OCI-LY7 (cell line): ENCODE data around the gene UBA5. TPM values are rescaled to one million over a fixed set of nuclear protein-coding genes. Genes with fewer than 3 reads are reported as not detected.
"Not testable (repeated sequence)": the region's sequence is repeated elsewhere in the genome, so short reads cannot be mapped to it uniquely, and the experiment has no call there.

Experiments
- Bru-seq: library from RNA; stranded (reverse); fragments of 400-500 nt; gene quantifications from one replicate; lab custom pipeline; 2021; lab: Mats Ljungman, UMichigan
- BruChase-seq, 2 experiments: library from RNA; stranded (reverse); fragments of 400-500 nt; gene quantifications; one replicate each; lab custom pipeline; 2021; lab: Mats Ljungman, UMichigan
- BruUV-seq: library from RNA; stranded (reverse); fragments of 400-500 nt; replicated peaks from 2 replicates; lab custom pipeline; 2021; lab: Mats Ljungman, UMichigan
- CTCF ChIA-PET: fragments of 300-600 bp; sonication (Branson Sonifier 250); formaldehyde crosslinking; loops from one replicate; lab custom pipeline; 2022; ENCODE audit warnings: antibody characterized with exemption; ENCODE audit not compliant: unreplicated experiment; lab: Charles Lee
- POLR2A ChIA-PET: fragments of 300-600 bp; sonication (Branson Sonifier 250); formaldehyde crosslinking; loops from one replicate; lab custom pipeline; 2022; ENCODE audit warnings: antibody characterized with exemption; lab: Charles Lee
- DNase-seq: peaks from one replicate; pipeline ENCODE4 v3.0.0-alpha.2; 2015; ENCODE audit warnings: low spot score
- H2AFZ ChIP-seq: fragments of 200-600 bp; sonication (generic), shearing (Covaris generic); 2 replicates; pipeline ENCODE4 v1.6.1; 2014; ENCODE audit warnings: mild to moderate bottlenecking, antibody characterized with exemption, low read length, moderate library complexity
- H3K27ac ChIP-seq: fragments of 200-600 bp; sonication (generic); 2 replicates; pipeline ENCODE4 v1.5.1; 2014; ENCODE audit warnings: mixed run types, low read depth, mild to moderate bottlenecking, moderate library complexity, low read length, inconsistent platforms; ENCODE audit not compliant: poor library complexity, severe bottlenecking
- H3K36me3 ChIP-seq: fragments of 200-600 bp; sonication (generic); 2 replicates; pipeline ENCODE4 v1.6.1; 2014; ENCODE audit warnings: mild to moderate bottlenecking, antibody characterized with exemption, low read length, moderate library complexity, mixed read lengths; ENCODE audit not compliant: insufficient read depth
- H3K4me1 ChIP-seq: fragments of 200-600 bp; sonication (generic); 2 replicates; pipeline ENCODE4 v1.5.1; 2014; ENCODE audit warnings: mild to moderate bottlenecking, low read length; ENCODE audit not compliant: insufficient read depth, poor library complexity, severe bottlenecking
- H3K4me2 ChIP-seq: fragments of 200-600 bp; sonication (generic); 2 replicates; pipeline ENCODE4 v1.6.1; 2014; ENCODE audit warnings: mild to moderate bottlenecking, low read length
- H3K4me3 ChIP-seq: fragments of 200-600 bp; sonication (generic); 2 replicates; pipeline ENCODE4 v1.5.1; 2014; ENCODE audit warnings: mild to moderate bottlenecking, low read depth, low read length; ENCODE audit not compliant: poor library complexity, severe bottlenecking
- H3K79me2 ChIP-seq: fragments of 200-600 bp; sonication (generic); 2 replicates; pipeline ENCODE4 v1.6.1; 2016; ENCODE audit warnings: low read depth, mild to moderate bottlenecking, low read length, moderate library complexity, mixed read lengths; ENCODE audit not compliant: insufficient read depth
- H3K9me2 ChIP-seq: fragments of 200-600 bp; sonication (generic); 2 replicates; pipeline ENCODE4 v1.6.1; 2016; ENCODE audit warnings: mild to moderate bottlenecking, low read length, mixed read lengths; ENCODE audit not compliant: insufficient read depth
- H3K9me3 ChIP-seq: fragments of 200-600 bp; sonication (generic); 2 replicates; pipeline ENCODE4 v1.6.1; 2014; ENCODE audit warnings: mild to moderate bottlenecking, mixed run types, low read length, mixed read lengths
- H4K20me1 ChIP-seq: fragments of 200-600 bp; sonication (generic); 2 replicates; pipeline ENCODE4 v1.6.1; 2014; ENCODE audit warnings: mild to moderate bottlenecking, antibody characterized with exemption, low read length, moderate library complexity, mixed read lengths; ENCODE audit not compliant: insufficient read depth
- CTCF ChIP-seq: fragments of 200-600 bp; sonication (generic); conservative IDR thresholded peaks from 2 replicates; pipeline ENCODE4 v1.5.1; 2014; ENCODE audit warnings: mild to moderate bottlenecking, antibody characterized with exemption, low read length, moderate library complexity, mixed read lengths
- EZH2phosphoT487 ChIP-seq: fragments of 200-600 bp; sonication (generic); IDR thresholded peaks from 2 replicates; pipeline ENCODE4 v1.6.1; 2018; ENCODE audit warnings: low read depth, borderline replicate concordance, mild to moderate bottlenecking, mixed run types, antibody characterized with exemption, low read length, moderate library complexity, mixed read lengths
- intact Hi-C: fragments of 100-400 bp; cut with micrococcal nuclease; formaldehyde crosslinking; loops from one replicate; pipeline ENCODE4 v1.10.0; 2022; ENCODE audit not compliant: unreplicated experiment
- long read RNA-seq: library from polyadenylated mRNA; stranded (forward); transcript quantifications from one replicate; pipeline ENCODE4 v2.0.0, GENCODE V29; 2022
- total RNA-seq, 2 experiments: library from RNA; depleted of rRNA in 1 of 2; stranded (reverse); fragments of >200 nt in 1 of 2; shearing (Covaris generic) in 1 of 2; gene quantifications; 2 replicates each; pipeline ENCODE4 v1.2.3, GENCODE V29; 2014 to 2022

Gene UBA5
- total RNA-seq (2014; rRNA removed; shearing (Covaris generic)): 47.5 and 60.8 TPM in 2 replicates
- 44.6 and 45.2 TPM in 2 replicates for total RNA-seq (2022)
- percentile 81 among the genes with signal in this experiment for Bru-seq, nascent RNA
- percentile 80 among the genes with signal in this experiment for BruChase-seq, experiment 1, labeled RNA remaining after a 6-hour chase
- percentile 93 among the genes with signal in this experiment for BruChase-seq, experiment 2, labeled RNA remaining after a 2-hour chase
- long read RNA-seq, transcript UBA5-202 (12 exons, 3,705 nt): major isoform, 103 of 118 reads
- long read RNA-seq, partial matches to known transcripts: 6 of 118 reads
- long read RNA-seq, other reads (novel, unspliced or antisense): 9 of 118 reads

- no TSS peak for BruUV-seq
- Histone ChIP-seq H3K36me3 (peaks cover 13% of the 10 kb centered on the region; the same call in 1 of the 2 replicates), H3K79me2 (peaks cover 70% of the 10 kb centered on the region), H4K20me1 (peaks cover 19% of the 10 kb centered on the region; the same call in 1 of the 2 replicates), H3K9me3 (no peaks in the 10 kb centered on the region), H3K4me1 (peaks cover 24% of the 10 kb centered on the region), H3K27ac (peak within 1 kb of the TSS; percentile 56), H3K4me2 (peak within 1 kb of the TSS; percentile 91), H2AFZ (peak within 1 kb of the TSS; percentile 94), H3K4me3 (peak within 1 kb of the TSS; percentile 78), H3K9me2 (no peaks in the 10 kb centered on the region)
- ChIA-PET POLR2A (interaction anchor here (0.6 to 3.2 kb wide), 10 partner anchors 10 to 1773 kb away, joined by 3 to 19 read pairs (median 3); partner anchors contain the start of gene CDV3), CTCF (interaction anchor here (1.3 kb wide), 1 partner anchor 124 kb away, joined by 4 read pairs; no protein-coding TSS in a partner anchor)
- intact Hi-C loops: loop anchor here (1.0 kb wide), 1 partner anchor 62 kb away; the partner anchor contains the start of gene NPHP3
- no peak for TF ChIP-seq EZH2phosphoT487
- TF ChIP-seq CTCF: no peak
- peak; percentile 81 for DNase-seq
Measured at GRCh38 chr3:132660052-132660810, at the start of gene UBA5. UBA5 (plus strand) TSS chr3:132660329; CDS start chr3:132660538, 209 bp downstream.

GRCh38 chr3:132615301-132615700 is 44.8 kb upstream of the UBA5 start:
- H4K20me1 ChIP-seq, H3K79me2 ChIP-seq, H2AFZ ChIP-seq, CTCF ChIA-PET, H3K27ac ChIP-seq, H3K9me2 ChIP-seq, BruUV-seq, H3K4me3 ChIP-seq, H3K4me1 ChIP-seq, DNase-seq, H3K4me2 ChIP-seq, H3K9me3 ChIP-seq, intact Hi-C loops: not testable (repeated sequence)
- H3K36me3 ChIP-seq: peaks cover 21% of the 10 kb centered on the region
- POLR2A ChIA-PET: interaction anchor here (0.6 kb wide), 1 partner anchor 50 kb away, joined by 3 read pairs; no protein-coding TSS in a partner anchor

DNA sequence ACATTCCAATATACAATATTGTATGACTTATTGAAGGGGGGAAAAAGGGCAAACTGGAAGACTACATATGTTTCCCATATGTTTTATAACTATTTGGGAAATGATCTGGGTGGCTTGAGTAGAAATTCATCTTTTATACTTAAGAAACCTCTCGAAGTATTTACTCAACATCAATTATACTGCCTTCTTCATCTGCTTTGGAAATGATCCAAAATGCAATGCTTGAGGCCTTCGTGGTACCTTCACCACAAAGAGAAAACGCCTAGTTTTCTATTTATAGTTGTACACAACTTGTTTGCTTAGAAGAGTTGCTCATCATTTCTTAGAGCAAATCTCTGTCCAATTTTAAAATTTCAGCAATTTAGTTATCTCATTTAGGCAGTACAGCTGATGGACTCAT is 44.2 kb upstream of the UBA5 start:
- H2AFZ ChIP-seq: no peak overlapping the region
- CTCF ChIA-PET: no interaction called here
- H3K4me3 ChIP-seq: no peak overlapping the region
- BruUV-seq: no TSS peak
- H3K4me2 ChIP-seq: no peak overlapping the region
- no peak overlapping the region for H3K27ac ChIP-seq
- H3K36me3 ChIP-seq: peaks cover 27% of the 10 kb centered on the region
- no peaks in the 10 kb centered on the region for H3K4me1 ChIP-seq
- POLR2A ChIA-PET: interaction anchor here (0.6 kb wide), 1 partner anchor 50 kb away, joined by 3 read pairs; no protein-coding TSS in a partner anchor
- H3K79me2 ChIP-seq: no peaks in the 10 kb centered on the region
- no peaks in the 10 kb centered on the region for H3K9me3 ChIP-seq
- intact Hi-C loops: no loop called here
- no peaks in the 10 kb centered on the region for H4K20me1 ChIP-seq
- H3K9me2 ChIP-seq: no peaks in the 10 kb centered on the region
- no peak for DNase-seq
- TF ChIP-seq CTCF (no peak), EZH2phosphoT487 (no peak)
